Neural progenitor cell (in vitro differentiated cells): Measurements from ENCODE around the gene HIF1AN. TPM values are rescaled to one million over a fixed set of nuclear protein-coding genes. Genes with fewer than 3 reads are reported as not detected.

Source experiments
- DNase-seq: peaks from one replicate; pipeline ENCODE4 v3.0.0-alpha.2; 2016; ENCODE audit warnings: low spot score
- H2AFZ ChIP-seq: fragments of 200-600 bp; sonication (generic); replicated peaks from 2 replicates; pipeline ENCODE4 v1.6.1; 2016; ENCODE audit warnings: antibody characterized with exemption
- H3F3A ChIP-seq: fragments of 200-600 bp; sonication (generic); 2 replicates; pipeline ENCODE4 v1.6.1; 2016; ENCODE audit warnings: antibody characterized with exemption, low read depth
- H3K27ac ChIP-seq: fragments of 200-600 bp; sonication (generic); 2 replicates; pipeline ENCODE4 v1.5.1; 2016; ENCODE audit warnings: mild to moderate bottlenecking
- H3K27me3 ChIP-seq: fragments of 200-600 bp; sonication (generic); 2 replicates; pipeline ENCODE4 v1.6.1; 2016; ENCODE audit warnings: mild to moderate bottlenecking, moderate library complexity
- H3K36me3 ChIP-seq: fragments of 200-600 bp; sonication (generic); 2 replicates; pipeline ENCODE4 v1.5.1; 2016
- H3K4me1 ChIP-seq: fragments of 200-600 bp; sonication (generic); 2 replicates; pipeline ENCODE4 v1.6.1; 2016; ENCODE audit warnings: mixed run types
- H3K4me2 ChIP-seq: fragments of 200-600 bp; sonication (generic); 2 replicates; pipeline ENCODE4 v1.6.1; 2016
- H3K4me3 ChIP-seq: fragments of 200-600 bp; sonication (generic); 2 replicates; pipeline ENCODE4 v1.5.1; 2016
- H3K79me2 ChIP-seq: fragments of 200-600 bp; sonication (generic); 2 replicates; pipeline ENCODE4 v1.6.1; 2016; ENCODE audit warnings: low read depth
- H3K9ac ChIP-seq: fragments of 200-600 bp; sonication (generic); 2 replicates; pipeline ENCODE4 v1.6.1; 2016
- H3K9me3 ChIP-seq: fragments of 200-600 bp; sonication (generic); 2 replicates; pipeline ENCODE4 v1.5.1; 2016; ENCODE audit warnings: low read depth
- H4K20me1 ChIP-seq: fragments of 200-600 bp; sonication (generic); 2 replicates; pipeline ENCODE4 v1.6.1; 2016; ENCODE audit warnings: low read depth
- H3K27ac Mint-ChIP-seq: 3 replicates; pipeline ENCODE4 v1.8.0; 2021; ENCODE audit warnings: mixed read lengths
- H3K27me3 Mint-ChIP-seq: 2 replicates; pipeline ENCODE4 v1.8.0; 2022; ENCODE audit warnings: low read depth, mild to moderate bottlenecking, inconsistent platforms, moderate library complexity, mixed read lengths; ENCODE audit not compliant: insufficient read depth
- H3K36me3 Mint-ChIP-seq: 3 replicates; pipeline ENCODE4 v1.8.0; 2021; ENCODE audit warnings: mixed read lengths
- H3K4me1 Mint-ChIP-seq: 3 replicates; pipeline ENCODE4 v1.8.0; 2021; ENCODE audit warnings: mixed read lengths
- H3K4me3 Mint-ChIP-seq: 3 replicates; pipeline ENCODE4 v1.8.0; 2021; ENCODE audit warnings: mild to moderate bottlenecking, moderate library complexity, mixed read lengths
- H3K9me3 Mint-ChIP-seq: 3 replicates; pipeline ENCODE4 v1.8.0; 2020; ENCODE audit warnings: mixed read lengths
- CTCF ChIP-seq: fragments of 200-600 bp; sonication (generic); IDR thresholded peaks from 2 replicates; pipeline ENCODE4 v1.5.1; 2017; ENCODE audit warnings: antibody characterized with exemption, mild to moderate bottlenecking
- EZH2 ChIP-seq: fragments of 200-600 bp; sonication (generic); IDR thresholded peaks from 2 replicates; pipeline ENCODE4 v1.6.1; 2017; ENCODE audit warnings: antibody characterized with exemption, mild to moderate bottlenecking, moderate library complexity
- EZH2phosphoT487 ChIP-seq: fragments of 200-600 bp; sonication (generic); IDR thresholded peaks from 2 replicates; pipeline ENCODE4 v1.6.1; 2017; ENCODE audit warnings: antibody characterized with exemption
- total RNA-seq: library from RNA; depleted of rRNA; stranded (reverse); fragments of >200 nt; gene quantifications from 2 replicates; pipeline ENCODE4 v1.2.3, GENCODE V29; 2015; ENCODE audit warnings: low replicate concordance

The HIF1AN gene
- total RNA-seq, 1 donor from 2014 or later, result 26.4 TPM

DNA sequence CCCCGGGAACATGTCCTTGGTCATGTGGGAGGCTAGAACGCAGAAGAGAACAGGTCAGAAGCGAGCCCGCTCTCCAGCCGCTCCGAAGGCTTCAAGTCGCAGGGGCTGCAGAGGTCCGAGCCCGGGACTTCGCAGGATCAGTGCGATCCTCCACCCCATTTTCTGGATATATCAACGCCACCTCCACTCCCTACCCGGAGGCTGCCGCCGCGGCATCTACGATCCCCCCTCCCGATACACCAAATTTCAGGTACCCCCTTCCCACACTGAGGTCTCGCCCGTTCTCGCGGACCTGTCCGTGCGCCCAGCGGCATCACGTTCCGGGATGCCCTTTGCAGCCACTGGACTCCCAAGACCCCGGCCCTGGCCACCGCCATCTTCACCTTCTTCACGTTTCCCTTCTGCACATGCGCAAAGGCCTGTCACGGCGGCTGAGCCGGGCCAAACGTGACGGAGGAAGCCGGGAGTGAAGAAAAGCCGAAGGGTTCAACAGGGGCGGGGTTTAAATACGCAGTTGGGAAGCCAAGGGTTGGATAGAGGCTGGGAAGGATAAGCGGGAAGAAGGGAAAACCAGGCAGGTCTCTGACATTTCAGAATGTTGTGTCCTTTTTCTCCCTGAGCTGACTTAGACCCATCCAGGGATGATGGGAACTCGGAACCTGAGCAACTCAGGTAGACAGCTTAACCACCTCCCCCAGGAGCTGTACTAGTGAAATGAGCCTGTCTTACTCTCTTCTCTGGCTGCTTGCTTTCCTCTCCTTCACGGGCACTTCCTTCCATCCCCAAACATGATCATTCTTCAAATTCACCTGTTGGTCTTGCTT lies 6.1 kb upstream of the HIF1AN start, which contains the start of gene NDUFB8:
Gene NDUFB8, minus strand, starts transcription at position 397 of the 824 bp plus-strand sequence. Its CDS starts 20 bp downstream, at position 377.
- peak; percentile 93 for DNase-seq
- Histone ChIP-seq H3K4me2 (peak within 1 kb of the TSS; percentile 89), H3K79me2 (peaks cover 22% of the 10 kb centered on the region), H3K4me3 (peak within 1 kb of the TSS; percentile 64), H3K4me1 (peaks cover 15% of the 10 kb centered on the region), H3K27ac (no peak within 1 kb of the TSS), H3K27me3 (no peaks in the 10 kb centered on the region), H3K9me3 (no peaks in the 10 kb centered on the region), H3K9ac (peak within 1 kb of the TSS; percentile 67), H4K20me1 (peaks cover 21% of the 10 kb centered on the region), H2AFZ (peak within 1 kb of the TSS; percentile 94), H3K36me3 (peaks cover 3% of the 10 kb centered on the region), H3F3A (peaks cover 3% of the 10 kb centered on the region)
- Mint-ChIP-seq H3K9me3 (no peaks in the 10 kb centered on the region), H3K4me3 (peak within 1 kb of the TSS; percentile 100), H3K27ac (peak within 1 kb of the TSS; percentile 94), H3K4me1 (peaks cover 18% of the 10 kb centered on the region), H3K27me3 (peaks cover 2% of the 10 kb centered on the region), H3K36me3 (peaks cover 23% of the 10 kb centered on the region)
- TF ChIP-seq EZH2phosphoT487, result no peak
- TF ChIP-seq EZH2, result no peak
- TF ChIP-seq CTCF, result no peak

GRCh38 chr10:100531761-100532160 lies 4.0 kb upstream of the HIF1AN start:
- Histone ChIP-seq H3K4me1 (peaks cover 20% of the 10 kb centered on the region), H3K4me2 (no peak overlapping the region), H3K79me2 (peaks cover 32% of the 10 kb centered on the region), H3K9me3 (no peaks in the 10 kb centered on the region), H3K27me3 (no peaks in the 10 kb centered on the region), H3K4me3 (no peak overlapping the region), H4K20me1 (peaks cover 24% of the 10 kb centered on the region), H3F3A (peaks cover 3% of the 10 kb centered on the region), H2AFZ (no peak overlapping the region), H3K9ac (no peak overlapping the region), H3K27ac (no peak overlapping the region), H3K36me3 (no peaks in the 10 kb centered on the region)
- Mint-ChIP-seq H3K36me3 (peaks cover 4% of the 10 kb centered on the region), H3K4me1 (peaks cover 18% of the 10 kb centered on the region), H3K27ac (no peak overlapping the region), H3K27me3 (peaks cover 2% of the 10 kb centered on the region), H3K9me3 (no peaks in the 10 kb centered on the region), H3K4me3 (no peak overlapping the region)
- TF ChIP-seq CTCF (no peak), EZH2phosphoT487 (no peak), EZH2 (no peak)
- no peak for DNase-seq

DNA sequence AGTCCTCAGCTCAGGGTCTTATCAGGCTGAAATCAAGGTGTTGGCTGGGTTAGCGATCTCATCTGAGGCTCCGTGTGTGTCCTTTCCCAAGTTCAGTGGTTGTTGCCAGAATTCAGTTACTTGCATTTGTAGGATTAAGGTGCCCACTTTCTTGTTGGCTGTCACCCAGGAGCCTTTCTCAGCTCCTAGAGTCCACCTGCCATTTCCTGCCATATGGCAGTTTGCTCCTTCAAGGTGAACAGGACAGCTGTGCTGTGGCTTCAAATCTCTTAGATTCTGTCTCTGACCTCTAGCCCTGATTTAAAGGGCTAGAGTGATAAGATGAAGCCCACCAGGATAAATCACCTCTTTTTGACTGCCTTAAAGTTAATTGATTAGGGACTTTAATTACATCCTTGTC lies 1.0 kb upstream of the HIF1AN start:
- Histone ChIP-seq H3K4me1 (peaks cover 16% of the 10 kb centered on the region), H3K36me3 (no peaks in the 10 kb centered on the region), H2AFZ (peak overlapping the region; percentile 78), H3K4me2 (no peak overlapping the region), H3K9ac (no peak overlapping the region), H3K27me3 (no peaks in the 10 kb centered on the region), H3F3A (no peaks in the 10 kb centered on the region), H3K9me3 (no peaks in the 10 kb centered on the region), H3K4me3 (no peak overlapping the region), H4K20me1 (peaks cover 33% of the 10 kb centered on the region), H3K27ac (no peak overlapping the region), H3K79me2 (peaks cover 39% of the 10 kb centered on the region)
- DNase-seq, result no peak
- Mint-ChIP-seq H3K27ac (no peak overlapping the region), H3K9me3 (no peaks in the 10 kb centered on the region), H3K36me3 (peaks cover 2% of the 10 kb centered on the region), H3K4me1 (peaks cover 19% of the 10 kb centered on the region), H3K27me3 (peaks cover 2% of the 10 kb centered on the region), H3K4me3 (peak overlapping the region; percentile 30)
- TF ChIP-seq EZH2 (no peak), EZH2phosphoT487 (no peak), CTCF (no peak)
